ENCODE data around the gene PI4K2A.

DNA sequence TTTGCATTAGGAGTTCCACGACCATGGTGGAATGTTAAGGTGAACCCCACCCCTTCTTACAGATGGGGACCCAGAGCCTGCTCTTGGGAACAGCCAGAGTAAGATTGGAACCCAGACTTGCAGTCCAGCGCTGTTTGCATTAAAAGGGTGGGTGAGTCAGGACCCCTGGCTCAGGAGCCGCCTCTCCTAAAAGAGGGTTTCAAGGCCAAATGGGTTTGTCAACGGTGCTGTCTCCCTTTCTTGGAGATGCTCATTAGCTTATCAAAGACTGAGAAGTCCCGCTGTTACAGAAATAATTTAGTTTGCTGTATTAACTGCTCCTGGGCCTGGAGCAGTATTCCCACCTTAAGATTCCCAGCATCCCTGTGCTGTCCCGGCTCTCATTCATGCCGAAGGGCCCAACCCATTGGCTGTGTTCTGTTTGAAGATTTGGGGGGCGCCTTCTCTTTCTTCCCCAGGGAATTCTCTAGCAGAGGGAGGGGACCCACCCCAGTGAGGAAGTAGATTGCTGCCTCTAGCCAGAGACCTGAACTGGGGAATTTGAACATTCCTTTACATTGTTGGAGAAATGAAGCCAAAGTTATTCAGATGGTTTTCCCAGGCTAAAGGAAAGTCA is 74.9 kb downstream of the PI4K2A start:
- TF ChIP-seq, protein P1, sequence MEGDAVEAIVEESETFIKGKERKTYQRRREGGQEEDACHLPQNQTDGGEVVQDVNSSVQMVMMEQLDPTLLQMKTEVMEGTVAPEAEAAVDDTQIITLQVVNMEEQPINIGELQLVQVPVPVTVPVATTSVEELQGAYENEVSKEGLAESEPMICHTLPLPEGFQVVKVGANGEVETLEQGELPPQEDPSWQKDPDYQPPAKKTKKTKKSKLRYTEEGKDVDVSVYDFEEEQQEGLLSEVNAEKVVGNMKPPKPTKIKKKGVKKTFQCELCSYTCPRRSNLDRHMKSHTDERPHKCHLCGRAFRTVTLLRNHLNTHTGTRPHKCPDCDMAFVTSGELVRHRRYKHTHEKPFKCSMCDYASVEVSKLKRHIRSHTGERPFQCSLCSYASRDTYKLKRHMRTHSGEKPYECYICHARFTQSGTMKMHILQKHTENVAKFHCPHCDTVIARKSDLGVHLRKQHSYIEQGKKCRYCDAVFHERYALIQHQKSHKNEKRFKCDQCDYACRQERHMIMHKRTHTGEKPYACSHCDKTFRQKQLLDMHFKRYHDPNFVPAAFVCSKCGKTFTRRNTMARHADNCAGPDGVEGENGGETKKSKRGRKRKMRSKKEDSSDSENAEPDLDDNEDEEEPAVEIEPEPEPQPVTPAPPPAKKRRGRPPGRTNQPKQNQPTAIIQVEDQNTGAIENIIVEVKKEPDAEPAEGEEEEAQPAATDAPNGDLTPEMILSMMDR (IDR thresholded peaks at IDR 0.05) = no peak
- no peak for TF ChIP-seq POLR2AphosphoS5 (IDR thresholded peaks at IDR 0.05; ENCODE audit: insufficient read depth in 1 of 2, low read depth in 1 of 2)
